ENCODE data around the gene SIM2.

Gene SIM2

GRCh38 chr21:36773995-36774394, 75.1 kb downstream of the SIM2 start:
- no peak for DNase-seq

DNA sequence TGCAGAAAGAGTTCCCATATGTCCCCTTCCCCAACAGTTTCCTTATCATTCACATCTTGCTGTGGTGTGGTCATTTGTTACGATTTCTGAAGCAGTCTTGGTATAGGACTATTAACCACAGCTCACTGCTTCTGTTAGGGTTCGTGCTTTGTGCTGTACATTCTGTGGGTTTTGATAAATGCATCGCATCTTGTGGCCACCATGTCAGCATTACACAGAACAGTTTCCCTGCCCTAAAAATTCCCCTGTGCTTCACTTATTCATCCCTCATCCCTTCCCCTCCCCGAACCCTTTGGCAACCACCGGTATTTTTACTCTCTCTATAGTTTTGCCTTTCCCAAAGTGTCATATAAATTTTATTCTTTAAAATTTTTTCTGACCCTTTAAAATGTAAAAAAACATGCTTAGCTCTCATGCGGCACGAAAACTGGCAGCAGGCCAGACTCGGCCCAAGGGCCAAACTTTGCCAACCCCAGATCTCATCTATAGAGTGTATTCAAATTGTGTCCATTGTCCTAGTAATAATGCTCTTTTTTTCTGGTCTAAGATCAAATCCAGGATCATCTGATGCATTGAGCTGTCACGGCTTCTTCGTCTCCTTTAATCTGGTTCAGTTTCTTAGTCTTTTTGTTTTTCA, 78.2 kb downstream of the SIM2 start:
- no peak for DNase-seq

DNA sequence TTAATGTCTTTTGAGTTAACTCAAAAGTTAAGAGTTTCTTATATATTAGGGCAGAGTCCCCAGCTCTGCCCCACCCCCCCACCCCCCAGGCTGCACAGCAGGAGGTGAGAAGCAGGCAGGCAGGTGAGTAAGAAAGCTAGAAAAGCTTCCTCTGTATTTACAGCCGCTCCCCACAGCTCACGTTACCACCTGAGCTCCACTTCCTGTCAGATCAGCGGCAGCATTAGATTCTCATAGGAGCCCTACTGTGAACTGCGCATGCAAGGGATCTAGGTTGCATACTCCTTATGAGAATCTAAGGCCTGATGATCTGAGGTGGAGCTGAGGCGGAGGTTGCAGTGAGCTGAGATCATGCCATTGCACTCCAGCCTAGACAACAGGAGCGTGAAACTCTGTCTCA, 81.9 kb downstream of the SIM2 start:
- no peak for DNase-seq

DNA sequence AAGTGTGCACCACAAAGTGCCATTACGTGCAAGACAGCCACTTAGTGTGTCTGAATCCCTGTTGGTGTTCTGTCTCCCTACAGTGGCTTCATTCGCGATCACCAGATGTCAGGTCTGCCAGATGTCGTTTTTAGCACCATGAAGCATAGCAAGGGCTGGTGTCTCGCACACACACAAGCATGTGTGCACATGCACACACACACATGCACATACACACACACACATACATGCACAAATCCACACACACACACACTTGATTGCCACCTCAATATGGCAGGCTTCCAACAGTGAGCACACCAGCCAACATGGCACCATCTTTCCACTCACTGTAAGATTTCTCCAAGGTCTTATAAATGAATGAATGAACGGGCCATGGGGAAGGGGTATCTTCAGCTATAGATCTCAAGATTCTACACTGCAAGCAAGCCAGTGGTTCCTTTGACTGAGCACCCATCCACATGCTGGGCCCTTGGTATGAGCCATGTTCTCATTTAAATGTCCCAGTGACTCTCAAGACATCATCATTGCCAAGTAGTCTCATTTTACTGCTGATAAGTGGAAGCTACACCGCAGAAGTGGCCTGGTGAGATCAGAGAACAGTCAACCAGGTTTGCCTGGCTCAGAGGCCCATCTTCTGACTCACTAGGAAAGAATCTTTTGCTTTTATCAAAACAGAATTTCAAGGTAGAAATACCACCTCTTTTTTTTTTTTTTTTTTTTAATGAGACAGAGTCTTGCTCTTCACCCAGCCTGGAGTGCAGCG, 84.9 kb downstream of the SIM2 start:
- DNase-seq: no peak

- no peak for DNase-seq
These were observed 86.0 kb downstream of the SIM2 start for GRCh38 chr21:36784947-36785346.

DNA sequence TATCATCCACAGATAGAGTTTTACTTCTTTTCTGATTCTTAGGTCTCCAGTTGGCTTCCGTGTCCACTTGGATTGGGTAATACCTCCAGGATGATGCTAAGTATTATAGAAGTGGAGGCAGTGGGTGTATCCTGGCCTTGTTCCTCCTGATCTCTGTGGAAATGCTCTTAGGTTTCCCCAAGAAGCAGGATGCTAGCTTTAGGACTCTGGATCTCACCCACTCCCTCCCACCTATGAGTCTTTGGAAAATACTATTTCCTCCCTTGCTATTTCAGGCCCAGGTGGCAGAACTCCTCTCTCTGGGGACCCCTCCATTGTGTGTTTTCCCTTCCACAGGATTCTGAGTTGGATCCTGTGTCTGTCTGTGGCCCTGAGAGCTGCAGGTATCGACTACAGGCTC, 86.7 kb downstream of the SIM2 start:
- no peak for DNase-seq

- no peak for DNase-seq
These were observed 87.3 kb downstream of the SIM2 start for GRCh38 chr21:36786186-36786585.

DNA sequence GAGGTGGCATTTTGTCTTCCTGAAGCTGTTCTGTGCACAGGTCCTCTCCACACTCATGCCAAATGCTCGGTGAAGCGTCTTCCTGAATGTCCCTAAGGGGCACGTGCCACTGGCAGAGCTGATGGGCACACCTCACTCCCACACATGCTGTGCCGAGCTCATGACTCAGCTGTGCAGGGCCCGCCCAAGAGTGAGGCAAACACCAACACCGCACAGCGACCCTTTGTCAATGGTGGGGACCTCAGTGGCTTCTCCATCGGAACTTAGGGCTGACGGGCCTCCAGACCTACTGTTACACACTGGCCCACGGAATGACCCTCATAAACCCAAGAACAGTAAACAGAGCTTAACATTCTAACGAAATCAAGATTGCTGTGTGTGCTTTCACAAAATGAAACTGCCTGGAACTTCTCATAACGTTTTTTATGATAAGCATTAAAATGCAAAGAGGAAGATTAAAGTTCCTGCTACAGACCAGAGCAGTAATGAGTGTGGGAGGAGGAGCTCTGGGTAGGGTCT, 89.3 kb downstream of the SIM2 start:
- no peak for DNase-seq

- DNase-seq: no peak
These were observed 91.7 kb downstream of the SIM2 start for GRCh38 chr21:36790616-36791015.

- no peak for DNase-seq
These were observed 92.3 kb downstream of the SIM2 start for GRCh38 chr21:36791180-36791579.

DNA sequence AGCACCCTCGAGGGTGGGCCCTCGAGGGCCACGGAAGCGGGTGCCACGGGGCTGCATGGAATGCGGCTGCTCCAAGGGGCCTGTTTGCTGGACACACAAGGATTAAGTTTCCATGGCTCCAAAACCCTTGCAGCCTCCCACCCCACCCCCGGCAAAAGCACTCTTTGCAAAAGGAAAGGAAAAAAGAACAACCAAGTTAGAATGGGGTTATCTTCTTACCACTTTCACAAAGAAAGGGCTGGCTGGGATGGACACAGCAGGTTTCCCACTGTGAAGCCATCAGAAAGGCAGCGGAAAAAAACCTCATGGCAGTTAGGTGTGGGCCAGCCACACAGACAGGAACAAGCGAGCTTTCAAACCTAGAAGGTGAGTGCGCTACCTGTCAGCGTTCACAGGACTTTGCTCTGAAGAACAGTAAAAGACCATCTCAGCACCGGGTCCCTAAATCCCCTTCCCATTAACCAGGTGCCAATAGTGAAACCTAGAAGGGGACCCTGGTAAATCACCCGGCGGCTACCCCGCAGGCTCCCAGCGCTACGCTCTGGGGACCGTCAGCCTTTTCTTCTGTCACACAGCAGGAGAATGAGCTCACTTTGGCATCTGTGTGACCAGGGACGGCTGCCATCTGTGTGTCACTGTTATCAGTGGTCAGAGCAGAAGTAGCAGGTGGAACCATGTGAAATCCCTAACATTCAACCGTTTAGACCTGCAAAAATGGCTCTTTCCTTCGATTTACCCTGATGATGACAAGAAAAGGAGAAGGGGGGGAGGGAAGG, 93.0 kb downstream of the SIM2 start:
- no peak for DNase-seq

DNA sequence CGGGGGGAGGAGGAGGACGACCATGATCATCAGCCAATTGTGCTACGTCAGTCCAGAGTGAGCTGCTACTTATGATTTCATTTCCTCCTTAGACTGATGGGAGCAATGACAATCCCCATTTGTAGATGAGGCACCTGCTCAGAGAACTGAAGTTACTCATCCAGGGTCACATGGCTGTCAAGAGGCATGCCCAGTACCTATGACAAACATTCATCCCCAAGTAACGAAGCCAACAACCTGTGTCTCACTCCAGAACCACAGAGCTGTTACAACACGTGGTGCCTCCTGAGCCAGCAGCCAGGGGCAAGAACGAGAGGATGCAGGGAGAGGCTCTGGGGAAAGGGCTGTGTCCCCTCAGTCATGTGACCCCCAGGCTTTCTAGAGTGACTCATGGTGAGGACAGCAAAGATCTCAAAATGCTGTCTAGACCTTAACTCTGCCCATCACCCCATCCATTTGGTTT, 93.6 kb downstream of the SIM2 start:
- DNase-seq: no peak

DNA sequence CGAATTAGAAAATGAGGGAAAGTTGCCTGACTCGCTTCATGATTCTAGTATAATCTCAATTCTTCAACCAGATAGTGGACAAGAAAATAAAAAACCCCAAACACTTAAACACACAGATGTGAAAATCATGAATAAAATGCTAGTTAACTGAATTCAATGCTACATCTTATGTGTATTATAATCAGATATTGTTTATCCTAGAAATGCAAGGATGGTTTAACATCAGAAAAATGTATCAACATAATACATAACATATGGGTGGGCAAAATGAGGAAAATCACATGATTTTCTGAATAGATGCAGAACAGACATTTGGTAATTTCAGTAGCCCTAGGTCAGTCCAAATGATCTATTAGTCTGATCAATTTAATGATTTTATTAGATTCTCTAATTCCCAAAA, 97.2 kb downstream of the SIM2 start:
- no peak for DNase-seq

GRCh38 chr21:36798491-36798890, 99.6 kb downstream of the SIM2 start:
- no peak for DNase-seq
